H1 (cell line): ENCODE data around the gene GRIP1. TPM values are rescaled to one million over a fixed set of nuclear protein-coding genes. Genes with fewer than 3 reads are reported as not detected.

Experiments used
- CTCF ChIA-PET: fragments of 300-600 bp; sonication (Branson Sonifier 250); formaldehyde crosslinking; loops from one replicate; lab custom pipeline; 2021; ENCODE audit not compliant: partially characterized antibody; lab: Charles Lee
- POLR2A ChIA-PET: fragments of 300-600 bp; sonication (Branson Sonifier 250); formaldehyde crosslinking; loops from one replicate; lab custom pipeline; 2021; ENCODE audit warnings: inconsistent platforms; ENCODE audit not compliant: partially characterized antibody; lab: Charles Lee
- DNase-seq, 2 experiments: peaks; one replicate each; pipeline versions ENCODE4 v3.0.0 to v3.0.0-alpha.2; 2010 to 2022; ENCODE audit warnings: low spot score in 2 of 2, low read depth in 1 of 2, mixed read lengths in 1 of 2
- FAIRE-seq: peaks from 2 replicates; lab custom pipeline; 2011; peaks lifted over from hg19 to GRCh38; lab: Jason Lieb, UNC
- H2AFZ ChIP-seq: 2 replicates; pipeline ENCODE4 v1.8.1; 2012; ENCODE audit warnings: low read length, inconsistent platforms
- H2AK5ac ChIP-seq: 2 replicates; pipeline ENCODE4 v1.6.1; 2013; ENCODE audit warnings: low read depth, low read length
- H2BK120ac ChIP-seq: replicated peaks from 2 replicates; pipeline ENCODE3; 2013; ENCODE audit warnings: low read depth, low read length, inconsistent platforms
- H2BK12ac ChIP-seq: 2 replicates; pipeline ENCODE4 v1.6.1; 2013; ENCODE audit warnings: low read depth, low read length
- H2BK15ac ChIP-seq: 2 replicates; pipeline ENCODE4 v1.6.1; 2013; ENCODE audit warnings: low read length
- H2BK20ac ChIP-seq: 2 replicates; pipeline ENCODE4 v1.6.1; 2013; ENCODE audit warnings: low read length
- H2BK5ac ChIP-seq: 2 replicates; pipeline ENCODE4 v1.6.1; 2013; ENCODE audit warnings: low read depth, low read length
- H3K14ac ChIP-seq: 2 replicates; pipeline ENCODE4 v1.6.1; 2013; ENCODE audit warnings: inconsistent platforms; ENCODE audit not compliant: insufficient read length
- H3K18ac ChIP-seq: 2 replicates; pipeline ENCODE4 v1.6.1; 2013; ENCODE audit warnings: low read length; ENCODE audit errors: extremely low read depth
- H3K23ac ChIP-seq: 2 replicates; pipeline ENCODE4 v1.6.1; 2013; ENCODE audit warnings: inconsistent platforms; ENCODE audit not compliant: insufficient read length
- H3K23me2 ChIP-seq: 2 replicates; pipeline ENCODE4 v1.6.1; 2013; ENCODE audit warnings: low read depth, low read length
- H3K27ac ChIP-seq: 2 replicates; pipeline ENCODE4 v1.6.1; 2011; ENCODE audit warnings: low read depth, low read length, inconsistent platforms
- H3K27me3 ChIP-seq, 4 experiments: replicated peaks in 1 of 4; 1 replicate in 1 of 4; 2 replicates in 3 of 4; pipeline versions ENCODE4 v1.6.1 to v1.8.1; 2011 to 2013; ENCODE audit warnings: low read length in 3 of 4, mild to moderate bottlenecking in 3 of 4, inconsistent platforms in 2 of 4, mixed read lengths in 2 of 4, moderate library complexity in 1 of 4; ENCODE audit not compliant: control insufficient read depth in 3 of 4, insufficient read depth in 3 of 4; ENCODE audit errors: extremely low read depth in 1 of 4
- H3K36me3 ChIP-seq, 4 experiments: 2 replicates each; pipeline versions ENCODE4 v1.6.1 to v1.8.1; 2011 to 2013; ENCODE audit warnings: mild to moderate bottlenecking in 4 of 4, low read length in 3 of 4, moderate library complexity in 2 of 4, control low read depth in 1 of 4, inconsistent platforms in 1 of 4; ENCODE audit not compliant: insufficient read depth in 4 of 4, control insufficient read depth in 2 of 4
- H3K4ac ChIP-seq: replicated peaks from 2 replicates; pipeline ENCODE3; 2013; ENCODE audit warnings: low read length, low read depth, mixed read lengths, inconsistent platforms; ENCODE audit not compliant: insufficient read length
- H3K4me1 ChIP-seq, 4 experiments: replicated peaks in 1 of 4; 1 replicate in 1 of 4; 2 replicates in 3 of 4; pipeline versions ENCODE4 v1.6.1 to v1.8.1; 2011 to 2013; ENCODE audit warnings: low read length in 3 of 4, inconsistent platforms in 2 of 4, mixed read lengths in 1 of 4; ENCODE audit not compliant: insufficient read depth in 4 of 4, control insufficient read depth in 3 of 4
- H3K4me2 ChIP-seq, 2 experiments: 2 replicates each; pipeline versions ENCODE4 v1.6.1 to v1.8.1; 2011 to 2013; ENCODE audit warnings: low read depth in 2 of 2, low read length in 2 of 2, control low read depth in 1 of 2, inconsistent platforms in 1 of 2, mild to moderate bottlenecking in 1 of 2; ENCODE audit not compliant: insufficient read depth in 1 of 2
- H3K4me3 ChIP-seq, 4 experiments: fragments of 200-600, 300-600 bp in 1 of 4; sonication (generic), shearing (Covaris generic), sonication (Bioruptor Twin) in 1 of 4; 2 replicates each; pipeline versions ENCODE4 v1.5.1 to v1.8.1; 2011 to 2016; ENCODE audit warnings: low read length in 4 of 4, low read depth in 3 of 4, control low read depth in 2 of 4, inconsistent platforms in 2 of 4, mild to moderate bottlenecking in 2 of 4, mixed read lengths in 1 of 4, moderate library complexity in 1 of 4; ENCODE audit not compliant: insufficient read depth in 2 of 4; ENCODE audit errors: extremely low read depth in 1 of 4
- H3K56ac ChIP-seq: replicated peaks from 2 replicates; pipeline ENCODE3; 2013; ENCODE audit warnings: low read depth, mild to moderate bottlenecking, mixed read lengths, low read length, inconsistent platforms; ENCODE audit not compliant: insufficient read length
- H3K79me1 ChIP-seq: 2 replicates; pipeline ENCODE4 v1.6.1; 2013; ENCODE audit warnings: low read depth, low read length, control low read depth
- H3K79me2 ChIP-seq, 2 experiments: 2 replicates each; pipeline versions ENCODE4 v1.6.1 to v1.8.1; 2012 to 2013; ENCODE audit warnings: low read length in 2 of 2, mild to moderate bottlenecking in 2 of 2, inconsistent platforms in 1 of 2; ENCODE audit not compliant: insufficient read depth in 2 of 2, control insufficient read depth in 1 of 2
- H3K9ac ChIP-seq, 4 experiments: replicated peaks in 1 of 4; 1 replicate in 1 of 4; 2 replicates in 3 of 4; pipeline versions ENCODE4 v1.6.1 to v1.8.1; 2011 to 2013; ENCODE audit warnings: low read depth in 3 of 4, low read length in 3 of 4, control low read depth in 2 of 4, mild to moderate bottlenecking in 2 of 4, moderate library complexity in 2 of 4, inconsistent platforms in 1 of 4; ENCODE audit errors: extremely low read depth in 1 of 4
- H3K9me3 ChIP-seq, 2 experiments: 2 replicates each; pipeline versions ENCODE4 v1.6.1 to v1.8.1; 2012 to 2013; ENCODE audit warnings: mild to moderate bottlenecking in 2 of 2, moderate library complexity in 2 of 2, control low read depth in 1 of 2, inconsistent platforms in 1 of 2, low read depth in 1 of 2, low read length in 1 of 2, mixed read lengths in 1 of 2; ENCODE audit not compliant: insufficient read depth in 2 of 2
- H4K20me1 ChIP-seq, 2 experiments: replicated peaks in 1 of 2; 2 replicates each; pipeline versions ENCODE3 to v1.8.1; 2011 to 2013; ENCODE audit warnings: inconsistent platforms in 2 of 2, low read length in 2 of 2, mild to moderate bottlenecking in 1 of 2; ENCODE audit not compliant: insufficient read depth in 2 of 2, control insufficient read depth in 1 of 2
- H4K5ac ChIP-seq: 2 replicates; pipeline ENCODE4 v1.6.1; 2013; ENCODE audit warnings: low read length, low read depth, mixed read lengths, inconsistent platforms; ENCODE audit not compliant: insufficient read length
- H4K8ac ChIP-seq: 2 replicates; pipeline ENCODE4 v1.8.0; 2013; ENCODE audit warnings: mild to moderate bottlenecking, moderate library complexity, low read length, inconsistent platforms; ENCODE audit not compliant: insufficient read depth; ENCODE audit errors: extremely low read depth
- H4K91ac ChIP-seq: replicated peaks from 2 replicates; pipeline ENCODE3; 2013; ENCODE audit warnings: low read length, mixed read lengths, inconsistent platforms; ENCODE audit not compliant: insufficient read length
- FOSL1 ChIP-seq: IDR thresholded peaks from 2 replicates; pipeline ENCODE4 v1.6.1; 2011; ENCODE audit warnings: mild to moderate bottlenecking, low read depth, low read length, moderate library complexity; ENCODE audit not compliant: insufficient read depth
- polyA plus RNA-seq, 7 experiments: library from polyadenylated mRNA; depleted of rRNA in 3 of 7; stranded (reverse) in 5 of 7; unstranded in 2 of 7; fragments of >200 nt in 5 of 7; fragments of 200-250 nt in 2 of 7; gene quantifications; 1 replicate in 5 of 7; 2 replicates in 1 of 7; 4 replicates in 1 of 7; pipeline versions ENCODE4 v1.2.1 to v1.2.3, GENCODE V29; 2011 to 2013; ENCODE audit warnings: missing spikeins in 2 of 7, mixed read lengths in 2 of 7
- total RNA-seq: library from RNA; stranded (reverse); fragmentation: NEBNext Ultra II Directional; extraction: Animal tissue kit (Norgen Biotek cat#: 25700); gene quantifications from 2 replicates; pipeline ENCODE4 v1.2.1, GENCODE V29; 2021

The GRIP1 gene
- total and polyA plus RNA-seq, 2 of the 8 experiments (the other 6 are each of a cell fraction or from before 2014, with no cell fraction given): 4.5 to 27.3 TPM

GRCh38 chr12:66314278-66314677, 364.6 kb downstream of the GRIP1 start:
- no peak overlapping the region for H2BK12ac ChIP-seq
- no peaks in the 10 kb centered on the region for H3K23me2 ChIP-seq
- H2AK5ac ChIP-seq: no peak overlapping the region
- H3K56ac ChIP-seq: no peak overlapping the region
- DNase-seq (no peak), FAIRE-seq (no peak)
- H2BK20ac ChIP-seq: no peak overlapping the region
- no peak overlapping the region for H3K18ac ChIP-seq
- no peak overlapping the region for H2BK5ac ChIP-seq
- no peak overlapping the region for H3K4me2 ChIP-seq
- H4K20me1 ChIP-seq: no peaks in the 10 kb centered on the region
- H4K91ac ChIP-seq: no peak overlapping the region
- no peak overlapping the region for H3K9ac ChIP-seq
- H3K36me3 ChIP-seq: peaks cover 0 to 28% (median 11%) of the 10 kb centered on the region in 4 experiments; a peak in 6 of 8 replicates
- POLR2A ChIA-PET: interaction anchor here (1.2 to 1.6 kb wide), 2 partner anchors 11 to 12 kb away, joined by 3 read pairs; partner anchors contain the start of gene HELB
- H3K9me3 ChIP-seq: no peaks in the 10 kb centered on the region
- no peak overlapping the region for H4K8ac ChIP-seq
- no peaks in the 10 kb centered on the region for H3K79me1 ChIP-seq
- H4K5ac ChIP-seq: no peak overlapping the region
- no peak overlapping the region for H3K4me3 ChIP-seq
- TF ChIP-seq FOSL1: no peak
- no peaks in the 10 kb centered on the region for H3K4me1 ChIP-seq
- H3K79me2 ChIP-seq: 0 out of 4 replicates have a peak, but pooled peaks cover 0 to 3% of the 10 kb centered on the region in 2 experiments
- H2BK15ac ChIP-seq: no peak overlapping the region
- H3K4ac ChIP-seq: no peak overlapping the region
- H3K23ac ChIP-seq: no peak overlapping the region
- CTCF ChIA-PET: interaction anchor here (1.0 to 1.2 kb wide), 2 partner anchors 45 to 813 kb away, joined by 3 read pairs; no protein-coding TSS in a partner anchor
- H3K27ac ChIP-seq: no peak overlapping the region
- no peaks in the 10 kb centered on the region for H3K27me3 ChIP-seq
- no peak overlapping the region for H3K14ac ChIP-seq
- H2AFZ ChIP-seq: no peak overlapping the region
- H2BK120ac ChIP-seq: no peak overlapping the region
